Osteoblast (primary cell): ENCODE measurements around the gene NEK9. TPM values are rescaled to one million over a fixed set of nuclear protein-coding genes. Genes with fewer than 3 reads are reported as not detected.
"Not testable (repeated sequence)": the region's sequence is repeated elsewhere in the genome, so short reads cannot be mapped to it uniquely, and the experiment has no call there.

ENCODE experiments used
- DNase-seq: peaks from one replicate; pipeline ENCODE4 v3.0.0; 2011; ENCODE audit warnings: low spot score, mixed read lengths; ENCODE audit not compliant: insufficient read length; ENCODE audit errors: missing footprints
- H2AFZ ChIP-seq: 2 replicates; pipeline ENCODE4 v1.6.0; 2011; ENCODE audit warnings: mild to moderate bottlenecking, low read length
- H3K27ac ChIP-seq: 2 replicates; pipeline ENCODE4 v1.5.1; 2011; ENCODE audit warnings: mild to moderate bottlenecking, low read depth, low read length, moderate library complexity
- H3K27me3 ChIP-seq: 2 replicates; pipeline ENCODE4 v1.6.0; 2012; ENCODE audit warnings: mild to moderate bottlenecking, control low read depth, inconsistent platforms, low read length, moderate library complexity; ENCODE audit not compliant: insufficient read depth
- H3K36me3 ChIP-seq: 2 replicates; pipeline ENCODE4 v1.5.1; 2011; ENCODE audit warnings: mild to moderate bottlenecking, low read length, control low read depth, moderate library complexity; ENCODE audit not compliant: insufficient read depth
- H3K4me1 ChIP-seq: 2 replicates; pipeline ENCODE4 v1.5.1; 2011; ENCODE audit warnings: mild to moderate bottlenecking, low read length, control low read depth, moderate library complexity; ENCODE audit not compliant: insufficient read depth
- H3K4me2 ChIP-seq: 2 replicates; pipeline ENCODE4 v1.6.0; 2011; ENCODE audit warnings: mild to moderate bottlenecking, low read length; ENCODE audit not compliant: insufficient read depth
- H3K4me3 ChIP-seq: fragments of 200-600 bp; sonication (generic); 3 replicates; pipeline ENCODE4 v1.5.1; 2012; ENCODE audit warnings: mild to moderate bottlenecking, low read length, inconsistent platforms; ENCODE audit not compliant: insufficient read depth
- H3K79me2 ChIP-seq: 2 replicates; pipeline ENCODE4 v1.6.0; 2012; ENCODE audit warnings: mild to moderate bottlenecking, low read length, control low read depth, inconsistent platforms; ENCODE audit not compliant: insufficient read depth
- H3K9me3 ChIP-seq: 2 replicates; pipeline ENCODE4 v1.5.1; 2011; ENCODE audit warnings: low read depth, low read length, control low read depth
- H4K20me1 ChIP-seq: 2 replicates; pipeline ENCODE4 v1.6.0; 2012; ENCODE audit warnings: mild to moderate bottlenecking, low read length, control low read depth; ENCODE audit not compliant: insufficient read depth
- CTCF ChIP-seq: IDR thresholded peaks from 2 replicates; pipeline ENCODE4 v1.5.1; 2011; ENCODE audit warnings: mild to moderate bottlenecking, low read depth, low read length, moderate library complexity; ENCODE audit errors: extremely low read depth
- total RNA-seq: library from RNA; depleted of rRNA; stranded (reverse); fragments of >200 nt; gene quantifications from 2 replicates; pipeline ENCODE4 v1.2.3, GENCODE V29; 2012

Gene NEK9
- total RNA-seq, 1 donor: 42.7 TPM

- Histone ChIP-seq H3K4me2 (peak overlapping the region; percentile 87), H3K4me1 (peaks cover 4% of the 10 kb centered on the region), H3K9me3 (no peaks in the 10 kb centered on the region), H3K36me3 (no peaks in the 10 kb centered on the region), H2AFZ (peak overlapping the region; percentile 91), H3K27ac (peak overlapping the region; percentile 71), H3K4me3 (peak overlapping the region; percentile 77), H3K27me3 (no peaks in the 10 kb centered on the region), H3K79me2 (peaks cover 2% of the 10 kb centered on the region), H4K20me1 (no peaks in the 10 kb centered on the region)
- no peak for DNase-seq
- no peak for TF ChIP-seq CTCF
Measured at GRCh38 chr14:75069811-75070145, 57.1 kb downstream of the NEK9 start.

GRCh38 chr14:75069121-75069810 lies 57.6 kb downstream of the NEK9 start, which contains the start of gene ZC2HC1C:
Gene ZC2HC1C (plus strand): TSS chr14:75069641. CDS start chr14:75070574, 933 bp downstream.
- H2AFZ ChIP-seq: peak within 1 kb of the TSS; percentile 91
- peaks cover 2% of the 10 kb centered on the region for H3K79me2 ChIP-seq
- H3K36me3 ChIP-seq: no peaks in the 10 kb centered on the region
- H3K4me2 ChIP-seq: peak within 1 kb of the TSS; percentile 87
- H3K9me3 ChIP-seq: no peaks in the 10 kb centered on the region
- TF ChIP-seq CTCF: no peak
- H3K27me3 ChIP-seq: no peaks in the 10 kb centered on the region
- H3K27ac ChIP-seq: peak within 1 kb of the TSS; percentile 71
- H3K4me1 ChIP-seq: peaks cover 4% of the 10 kb centered on the region
- no peaks in the 10 kb centered on the region for H4K20me1 ChIP-seq
- peak; percentile 93 for DNase-seq
- H3K4me3 ChIP-seq: peak within 1 kb of the TSS; percentile 77

- no peaks in the 10 kb centered on the region for H3K36me3 ChIP-seq
- H3K27ac ChIP-seq: peak overlapping the region; percentile 71
- H3K27me3 ChIP-seq: no peaks in the 10 kb centered on the region
- no peak for DNase-seq
- H3K4me1 ChIP-seq: peaks cover 4% of the 10 kb centered on the region
- peak overlapping the region; percentile 82 for H2AFZ ChIP-seq
- peak overlapping the region; percentile 77 for H3K4me3 ChIP-seq
- H3K9me3 ChIP-seq: no peaks in the 10 kb centered on the region
- H3K79me2 ChIP-seq: peaks cover 5% of the 10 kb centered on the region
- peak overlapping the region; percentile 87 for H3K4me2 ChIP-seq
- no peaks in the 10 kb centered on the region for H4K20me1 ChIP-seq
- TF ChIP-seq CTCF: no peak
Measured at GRCh38 chr14:75068294-75069120, 58.3 kb downstream of the NEK9 start.

GRCh38 chr14:75067765-75068164 lies 59.1 kb downstream of the NEK9 start:
- H3K4me1 ChIP-seq: peaks cover 10% of the 10 kb centered on the region
- H3K9me3 ChIP-seq, H4K20me1 ChIP-seq, H3K36me3 ChIP-seq, H3K27me3 ChIP-seq, H3K27ac ChIP-seq, H2AFZ ChIP-seq, DNase-seq, H3K4me3 ChIP-seq: not testable (repeated sequence)
- peaks cover 12% of the 10 kb centered on the region for H3K79me2 ChIP-seq
- peak overlapping the region; percentile 87 for H3K4me2 ChIP-seq
